ENCODE measurements around the gene DGCR6L. TPM values are rescaled to one million over a fixed set of nuclear protein-coding genes. Genes with fewer than 3 reads are reported as not detected.

The DGCR6L gene
- total and polyA plus RNA-seq, 10 of the 15 experiments (the other 5 are each of a cell fraction or from before 2014, with no cell fraction given): 1.6 to 62.8 (median 22.6) TPM

DNA sequence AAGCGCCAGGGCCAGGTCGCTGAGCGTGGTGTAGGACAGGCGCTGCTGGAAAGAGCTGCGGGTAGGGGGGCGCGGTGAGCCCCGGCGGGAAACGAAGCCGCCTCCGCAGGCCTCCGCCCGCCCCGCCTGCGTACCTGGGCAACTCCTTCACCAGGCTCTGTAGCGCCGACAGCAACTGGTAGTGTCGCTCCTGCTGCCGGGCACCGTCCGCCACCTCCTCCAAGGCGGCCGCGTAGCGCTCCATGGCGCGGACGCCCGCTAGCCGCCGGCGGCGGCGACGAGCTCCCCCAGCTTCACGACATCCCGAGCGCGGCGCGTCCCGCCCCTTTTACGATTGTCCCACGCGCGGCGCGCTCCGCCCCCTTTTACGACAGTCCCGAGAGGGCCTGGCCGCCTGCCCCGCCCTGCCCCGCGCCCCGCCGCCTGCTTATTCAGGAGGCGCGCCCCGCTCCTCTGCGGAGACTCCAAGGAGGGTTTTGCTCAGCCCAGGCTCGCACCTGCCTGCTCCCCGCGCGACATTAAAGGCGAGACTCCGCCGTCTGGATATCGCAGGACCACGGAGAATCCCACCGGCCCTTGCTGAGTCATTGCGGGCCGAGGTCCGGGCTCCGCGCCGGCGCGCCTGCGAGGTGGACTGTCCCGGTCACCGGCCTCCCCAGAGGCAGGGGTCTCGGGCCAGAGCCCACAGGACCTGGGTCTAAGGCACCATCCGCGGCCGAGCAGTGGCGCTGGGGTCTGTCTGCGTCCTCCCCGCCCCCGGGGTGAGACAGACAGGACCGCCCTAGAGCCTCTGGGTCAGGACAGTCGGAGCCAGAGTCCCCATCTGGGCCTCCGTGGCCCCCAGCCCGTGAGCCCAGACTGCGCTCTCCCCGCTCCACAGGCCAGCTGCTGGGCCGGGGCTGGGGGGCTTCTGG, at the start of gene DGCR6L (continued):
- TF ChIP-seq ZBTB4 (CRISPR knock-in tag; IDR thresholded peaks at IDR 0.05) (no peak), TARDBP (IDR thresholded peaks at IDR 0.05; ENCODE audit: borderline replicate concordance) (no peak), MLLT1 (IDR thresholded peaks at IDR 0.05) (no peak), ZBED1 (IDR thresholded peaks at IDR 0.05; ENCODE audit: borderline replicate concordance) (0 out of 2 replicates have a peak, but pooled peaks have one; percentile 65), CUX1 (IDR thresholded peaks at IDR 0.05; ENCODE audit: insufficient replicate concordance, low read depth, low read length) (no peak), SPI1 (IDR thresholded peaks at IDR 0.05; ENCODE audit: borderline replicate concordance, insufficient read depth, low read depth, low read length) (no peak), ZBTB11 (CRISPR knock-in tag; IDR thresholded peaks at IDR 0.05) (no peak), MYB (IDR thresholded peaks at IDR 0.05; ENCODE audit: borderline replicate concordance, low read depth, low read length) (no peak), MTA2 (IDR thresholded peaks at IDR 0.05; ENCODE audit: low read depth) (no peak), BCL11A (IDR thresholded peaks at IDR 0.05; ENCODE audit: low read depth, low read length) (no peak), STAT1 (conservative IDR thresholded peaks at IDR 0.05) (no peak), NFXL1 (IDR thresholded peaks at IDR 0.05; ENCODE audit: borderline replicate concordance) (no peak)

Measured in GM12878 (cell line).